ENCODE measurements around the gene IGLL1.
"Not testable (repeated sequence)": the region's sequence is repeated elsewhere in the genome, so short reads cannot be mapped to it uniquely, and the experiment has no call there.

IGLL1 gene

GRCh38 chr22:23539135-23539838 lies 40.8 kb downstream of the IGLL1 start:
- peak; percentile 83 for DNase-seq

GRCh38 chr22:23538696-23539030 lies 41.4 kb downstream of the IGLL1 start:
- not testable (repeated sequence) for DNase-seq

GRCh38 chr22:23537830-23538695 lies 42.0 kb downstream of the IGLL1 start:
- not testable (repeated sequence) for DNase-seq

DNA sequence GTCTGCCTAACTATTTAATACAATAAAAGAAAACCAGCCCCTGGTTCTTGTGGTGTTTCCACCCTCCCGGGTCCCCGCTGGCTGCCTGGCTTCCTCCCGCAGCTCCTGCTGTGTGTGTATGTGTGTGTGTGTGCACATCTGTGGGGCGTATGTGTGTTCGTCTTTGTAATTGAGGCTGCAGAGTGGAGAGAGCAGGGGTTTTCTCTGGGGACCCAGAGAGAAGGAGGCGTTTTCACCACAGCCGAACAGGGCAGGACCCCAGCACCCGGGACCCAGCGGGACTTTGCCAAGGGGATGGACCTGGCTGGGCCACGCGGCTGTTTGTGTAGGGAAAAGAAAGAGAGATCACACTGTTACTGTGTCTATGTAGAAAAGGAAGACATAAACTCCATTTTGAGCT lies 42.7 kb downstream of the IGLL1 start:
- no peak for DNase-seq

DNA sequence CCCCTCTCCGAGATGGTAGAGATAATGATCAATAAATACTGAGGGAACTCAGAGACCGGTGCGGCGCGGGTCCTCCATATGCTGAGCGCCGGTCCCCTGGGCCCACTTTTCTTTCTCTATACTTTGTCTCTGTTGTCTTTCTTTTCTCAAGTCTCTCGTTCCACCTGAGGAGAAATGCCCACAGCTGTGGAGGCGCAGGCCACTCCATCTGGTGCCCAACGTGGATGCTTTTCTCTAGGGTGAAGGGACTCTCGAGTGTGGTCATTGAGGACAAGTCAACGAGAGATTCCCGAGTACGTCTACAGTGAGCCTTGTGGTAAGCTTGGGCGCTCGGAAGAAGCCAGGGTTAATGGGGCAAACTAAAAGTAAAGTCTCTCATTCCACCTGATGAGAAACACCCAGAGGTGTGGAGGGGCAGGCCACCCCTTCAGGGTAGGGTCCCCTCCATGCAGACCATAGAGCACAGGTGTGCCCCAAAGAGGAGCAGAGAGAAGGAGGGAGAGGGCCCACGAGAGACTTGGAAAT lies 43.2 kb downstream of the IGLL1 start:
- no peak for DNase-seq

DNA sequence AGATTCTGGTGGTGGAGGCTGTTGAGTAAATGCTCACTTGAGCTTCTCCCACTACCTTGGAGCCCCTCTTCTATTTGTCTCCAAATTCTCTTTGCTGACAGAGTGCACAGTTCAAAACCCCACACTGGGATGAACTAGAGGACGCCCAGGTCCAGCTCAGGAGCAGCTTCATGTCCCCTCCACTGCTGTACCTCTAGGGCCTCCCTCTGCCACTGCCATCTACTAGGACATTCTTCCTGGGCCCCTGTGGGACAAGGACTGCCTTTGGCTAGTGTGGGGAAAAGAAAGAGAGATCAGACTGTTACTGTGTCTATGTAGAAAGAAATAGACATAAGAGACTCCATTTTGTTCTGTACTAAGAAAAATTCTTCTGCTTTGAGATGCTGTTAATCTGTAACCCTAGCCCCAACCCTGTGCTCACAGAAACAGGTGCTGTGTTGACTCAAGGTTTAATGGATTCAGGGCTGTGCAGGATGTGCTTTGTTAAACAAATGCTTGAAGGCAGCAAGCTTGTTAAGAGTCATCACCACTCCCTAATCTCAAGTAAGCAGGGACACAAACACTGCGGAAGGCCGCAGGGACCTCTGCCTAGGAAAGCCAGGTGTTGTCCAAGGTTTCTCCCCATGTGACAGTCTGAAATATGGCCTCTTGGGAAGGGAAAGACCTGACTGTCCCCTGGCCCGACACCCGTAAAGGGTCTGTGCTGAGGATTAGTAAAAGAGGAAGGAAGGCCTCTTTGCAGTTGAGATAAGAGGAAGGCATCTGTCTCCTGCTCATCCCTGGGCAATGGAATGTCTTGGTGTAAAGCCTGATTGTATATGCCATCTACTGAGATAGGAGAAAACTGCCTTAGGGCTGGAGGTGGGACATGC lies 44.1 kb downstream of the IGLL1 start:
- DNase-seq, result not testable (repeated sequence)

DNA sequence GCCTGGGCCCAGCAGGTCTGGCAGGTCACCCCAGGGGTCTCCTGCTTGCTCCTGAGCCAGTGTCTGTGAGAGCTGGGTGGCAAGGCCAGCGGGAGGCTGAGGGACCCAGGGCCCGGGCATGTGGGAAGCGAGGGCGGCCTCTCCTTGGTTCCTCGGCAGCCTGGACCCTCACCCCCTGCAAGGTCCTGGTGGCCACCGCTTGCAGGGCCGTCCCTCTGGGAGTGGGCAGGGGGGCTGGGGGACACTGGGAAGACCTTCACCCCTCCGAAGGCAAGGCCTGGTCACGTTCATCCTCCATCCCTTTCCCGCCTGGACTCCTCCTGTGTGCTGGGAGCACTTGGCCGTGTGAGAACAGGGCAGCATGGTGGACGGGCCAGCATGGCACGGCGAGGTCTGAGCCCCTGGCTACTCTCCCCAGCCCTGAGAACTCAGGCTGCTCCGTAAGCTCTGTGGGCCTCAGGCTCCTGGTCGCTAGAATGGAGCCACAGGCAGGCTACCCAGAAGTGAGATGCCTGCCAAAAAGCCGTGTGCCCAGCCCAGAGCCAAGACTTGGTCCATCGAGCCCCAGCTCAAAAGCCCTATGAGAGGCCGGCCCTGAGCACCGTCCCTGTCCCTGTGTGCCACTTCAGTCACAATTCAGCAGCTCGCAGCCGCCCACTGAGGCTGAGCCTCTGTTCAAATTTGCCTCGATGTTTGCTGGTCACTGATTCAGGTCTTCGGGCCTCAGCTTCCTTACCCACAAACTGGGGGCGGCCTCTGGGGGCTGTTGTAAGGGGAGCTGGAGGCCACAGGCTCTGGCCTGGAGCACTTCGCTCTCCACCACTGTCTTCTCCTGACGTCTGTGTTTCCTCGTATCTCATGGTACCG lies 45.0 kb downstream of the IGLL1 start:
- no peak for DNase-seq

GRCh38 chr22:23534201-23534850 lies 45.8 kb downstream of the IGLL1 start:
- DNase-seq, result no peak

DNA sequence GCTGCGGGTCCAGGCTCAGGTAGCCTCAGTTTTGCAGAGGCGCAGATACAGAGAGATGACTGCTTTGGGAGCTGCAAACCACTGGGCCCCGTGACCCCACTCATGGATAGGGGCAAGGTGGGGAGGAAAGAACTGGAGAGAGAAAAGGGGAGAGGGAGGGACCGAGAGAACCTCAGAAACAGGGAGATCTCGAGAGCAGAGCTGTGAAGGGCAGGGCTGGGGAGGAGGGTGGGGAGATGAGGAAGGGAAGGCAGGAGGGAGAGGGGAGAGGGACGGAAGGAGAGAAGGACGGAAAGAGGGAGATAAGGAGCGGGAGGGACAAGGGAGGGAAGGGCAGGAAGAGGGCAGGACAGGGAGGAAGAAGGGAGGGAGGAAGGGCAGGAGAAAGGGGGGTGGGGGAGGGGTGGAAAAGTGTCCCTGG lies 46.3 kb downstream of the IGLL1 start:
- DNase-seq, result no peak

- peak; percentile 14 for DNase-seq
Measured at GRCh38 chr22:23533328-23533762, 46.7 kb downstream of the IGLL1 start.

- no peak for DNase-seq
Measured at GRCh38 chr22:23532731-23533130, 47.4 kb downstream of the IGLL1 start.

DNA sequence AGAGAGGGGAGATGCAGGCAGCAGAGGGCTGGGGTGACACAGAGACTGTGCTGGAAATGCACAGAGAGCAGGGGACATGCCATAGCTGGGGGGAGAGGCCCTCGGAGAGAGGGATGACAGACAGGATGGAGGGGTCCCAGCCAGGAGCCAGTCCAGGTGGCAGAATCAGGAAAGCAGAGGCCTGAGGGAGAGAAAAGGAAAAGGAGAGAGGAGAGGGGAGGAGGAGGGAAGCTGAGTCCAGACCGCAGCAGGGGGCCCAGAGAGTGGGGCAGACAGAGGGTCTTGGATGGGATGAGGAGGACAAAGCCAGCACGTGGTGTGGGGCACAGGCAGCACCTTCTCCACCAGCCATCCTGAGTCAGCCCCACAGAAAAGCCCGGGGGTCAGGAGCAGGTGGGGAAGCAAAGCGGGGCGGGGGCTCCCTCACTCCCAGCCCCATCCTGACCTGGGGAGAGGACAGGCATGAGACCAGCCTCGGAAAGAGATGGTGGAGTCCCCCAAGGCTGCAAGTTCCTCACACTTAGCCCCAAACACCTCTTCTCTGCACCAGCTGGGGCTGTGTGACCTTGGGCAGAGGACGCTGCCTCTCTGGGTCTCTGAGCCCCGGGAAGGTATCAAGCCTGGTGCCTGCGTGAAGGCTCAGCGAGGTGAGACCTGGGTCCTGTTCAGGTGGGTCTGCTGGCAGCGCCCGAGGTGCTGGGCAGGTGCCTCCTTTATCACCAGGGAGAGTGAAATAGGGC lies 48.0 kb downstream of the IGLL1 start:
- no peak for DNase-seq

- no peak for DNase-seq
Measured at GRCh38 chr22:23531283-23531956, 48.7 kb downstream of the IGLL1 start.

DNA sequence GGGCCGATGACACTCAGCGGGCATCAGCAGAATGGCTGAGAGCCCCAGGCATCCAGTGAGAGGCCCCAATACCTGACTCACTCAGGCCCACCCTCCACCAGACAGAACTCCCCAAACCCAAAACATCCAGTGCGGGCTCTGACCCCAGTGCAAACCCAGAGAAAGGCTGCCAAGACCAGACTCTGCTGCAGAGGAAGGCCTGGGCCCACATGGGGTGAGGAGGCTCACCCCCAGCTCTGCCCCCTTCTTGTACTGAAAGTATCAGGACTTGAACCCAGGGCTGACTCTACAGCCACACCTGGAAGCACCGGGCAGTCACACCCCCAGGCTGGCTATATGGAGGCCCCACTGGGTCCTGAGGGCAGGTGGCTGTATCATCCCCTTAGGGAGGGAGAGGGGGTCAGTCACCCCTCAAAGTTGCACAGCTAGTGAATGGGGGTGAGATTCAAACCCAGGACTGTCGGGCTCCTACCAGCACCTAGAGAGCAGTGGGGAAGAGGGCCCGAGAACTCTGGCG lies 49.3 kb downstream of the IGLL1 start:
- no peak for DNase-seq

- no peak for DNase-seq
Measured at GRCh38 chr22:23530106-23530505, 50.0 kb downstream of the IGLL1 start.

DNA sequence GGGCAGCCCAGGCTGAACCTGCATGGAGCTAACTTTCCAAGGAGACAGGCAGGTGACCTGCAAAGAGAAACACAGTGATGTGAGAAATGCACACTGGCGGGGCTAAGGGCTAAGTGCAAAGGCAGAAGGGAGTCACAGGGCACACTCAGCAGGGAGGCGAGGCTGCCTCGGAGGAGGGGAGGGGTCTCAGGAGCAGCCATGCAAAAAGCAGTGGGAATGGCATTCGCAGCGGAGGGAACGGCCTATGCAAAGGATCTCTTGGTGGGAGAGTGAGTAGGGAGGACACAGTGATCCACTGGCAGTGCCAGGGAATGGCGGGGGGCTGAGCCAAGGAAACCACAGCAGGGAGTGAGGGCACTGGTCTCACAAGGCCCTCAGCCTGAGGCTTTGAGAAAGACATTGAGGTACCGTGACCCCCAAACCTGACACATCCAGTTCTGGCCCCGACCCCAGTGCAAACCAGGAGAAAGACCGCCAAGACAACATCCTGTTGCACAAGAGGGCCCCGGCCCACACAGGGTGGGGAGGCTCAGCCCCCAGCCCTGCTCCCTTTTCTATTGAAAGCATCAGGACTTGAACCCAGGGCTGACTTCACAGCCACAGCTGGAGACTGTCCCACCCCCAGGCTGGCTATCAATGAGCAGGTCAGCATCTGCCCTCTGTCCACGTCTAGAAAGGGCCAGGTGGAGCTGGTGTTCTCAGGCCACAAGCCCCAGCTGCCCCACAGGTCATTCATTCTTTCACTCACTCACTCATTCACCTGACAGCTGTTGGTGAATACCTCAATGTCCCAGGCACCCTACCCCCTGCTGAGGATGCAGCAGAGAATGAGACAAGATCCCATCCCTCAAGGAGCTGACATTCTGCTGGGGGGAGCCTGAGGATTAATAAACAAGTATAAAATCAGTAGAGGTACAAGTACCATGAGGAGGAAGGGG lies 50.7 kb downstream of the IGLL1 start:
- DNase-seq, result no peak

DNA sequence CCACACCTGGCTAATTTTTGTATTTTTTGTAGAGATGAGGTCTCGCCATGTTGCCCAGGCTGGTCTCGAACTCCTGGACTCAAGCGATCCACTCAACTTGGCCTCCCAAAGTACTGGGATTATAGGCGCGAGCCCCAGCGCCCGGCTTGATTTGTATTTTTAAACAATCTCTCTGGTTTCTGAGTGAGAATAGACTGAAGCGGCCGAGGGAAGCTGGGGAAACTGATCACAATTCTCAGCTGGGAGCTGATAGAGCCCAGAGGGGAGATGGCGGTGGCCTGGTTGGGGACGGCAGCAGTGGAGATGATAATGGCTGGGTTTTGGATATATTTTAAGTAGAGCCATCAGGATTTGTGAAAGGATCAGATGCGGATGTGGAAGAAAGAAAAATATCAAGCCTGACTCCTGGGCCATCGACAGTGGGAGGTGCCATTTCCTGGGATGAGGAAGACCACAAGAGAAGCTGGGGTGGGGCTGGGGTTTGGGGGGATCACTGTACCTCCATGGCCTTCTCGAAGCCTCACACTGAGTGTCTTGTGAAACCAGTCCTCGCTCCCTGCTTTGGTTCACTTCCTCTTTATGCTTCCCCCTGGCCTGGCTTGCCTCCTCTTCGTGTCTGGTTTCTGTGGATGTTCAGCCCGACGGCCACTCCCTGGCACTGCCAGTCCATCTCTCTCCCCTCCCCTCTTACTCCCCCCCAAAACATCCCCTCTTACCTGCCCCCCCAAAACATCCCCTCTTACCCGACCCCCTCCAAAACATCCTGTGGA lies 51.9 kb downstream of the IGLL1 start:
- DNase-seq, result no peak
